CD14-positive monocyte (primary cell): ENCODE measurements around the gene NFRKB. TPM values are rescaled to one million over a fixed set of nuclear protein-coding genes. Genes with fewer than 3 reads are reported as not detected.

Source experiments
- DNase-seq, 3 donors: peaks; one replicate each; pipeline ENCODE4 v3.0.0-alpha.2; 2011 to 2022
- H2AFZ ChIP-seq: 2 replicates; pipeline ENCODE4 v1.6.0; 2012; ENCODE audit warnings: mild to moderate bottlenecking, low read depth, low read length, inconsistent platforms; ENCODE audit not compliant: insufficient read depth, poor library complexity, severe bottlenecking
- H3K27ac ChIP-seq, 2 donors: 1 replicate in 1 of 2; 2 replicates in 1 of 2; pipeline ENCODE4 v1.5.1; 2012 to 2013; ENCODE audit warnings: low read length in 2 of 2, control low read depth in 1 of 2, inconsistent platforms in 1 of 2, low read depth in 1 of 2, mild to moderate bottlenecking in 1 of 2
- H3K27me3 ChIP-seq, 2 donors: one replicate each; pipeline versions ENCODE4 v1.6.0 to v1.6.1; 2011 to 2013; ENCODE audit warnings: low read length in 2 of 2; ENCODE audit not compliant: control insufficient read depth in 2 of 2, insufficient read depth in 2 of 2
- H3K36me3 ChIP-seq, 2 donors: replicated peaks in 1 of 2; 1 replicate in 1 of 2; 2 replicates in 1 of 2; pipeline versions ENCODE4 v1.5.1 to v1.6.1; 2012 to 2013; ENCODE audit warnings: low read length in 2 of 2, control low read depth in 1 of 2, inconsistent platforms in 1 of 2, mild to moderate bottlenecking in 1 of 2; ENCODE audit not compliant: insufficient read depth in 2 of 2, control insufficient read depth in 1 of 2
- H3K4me1 ChIP-seq, 2 donors: 1 replicate in 1 of 2; 2 replicates in 1 of 2; pipeline versions ENCODE4 v1.5.1 to v1.6.1; 2012 to 2013; ENCODE audit warnings: low read length in 2 of 2, control low read depth in 1 of 2, inconsistent platforms in 1 of 2, mild to moderate bottlenecking in 1 of 2, moderate library complexity in 1 of 2; ENCODE audit not compliant: insufficient read depth in 2 of 2, control insufficient read depth in 1 of 2
- H3K4me2 ChIP-seq: replicated peaks from 2 replicates; pipeline ENCODE3; 2012; ENCODE audit warnings: low read length, moderate library complexity, mild to moderate bottlenecking; ENCODE audit not compliant: poor library complexity, severe bottlenecking; ENCODE audit errors: extremely low read depth
- H3K4me3 ChIP-seq, 3 experiments: fragments of 200-600 bp in 1 of 3; sonication (generic) in 1 of 3; replicated peaks in 1 of 3; 1 replicate in 2 of 3; 2 replicates in 1 of 3; pipeline ENCODE4 v1.5.1; 2011 to 2013; ENCODE audit warnings: low read length in 3 of 3, mild to moderate bottlenecking in 3 of 3, control low read depth in 2 of 3, low read depth in 2 of 3, inconsistent platforms in 1 of 3, moderate library complexity in 1 of 3
- H3K79me2 ChIP-seq: 2 replicates; pipeline ENCODE4 v1.6.0; 2012; ENCODE audit warnings: mild to moderate bottlenecking, control low read depth, inconsistent platforms, low read length, moderate library complexity; ENCODE audit not compliant: insufficient read depth
- H3K9ac ChIP-seq: 2 replicates; pipeline ENCODE4 v1.6.0; 2017; ENCODE audit warnings: low read length, mild to moderate bottlenecking; ENCODE audit not compliant: insufficient read depth, poor library complexity, severe bottlenecking
- H3K9me3 ChIP-seq, 2 donors: replicated peaks in 1 of 2; 1 replicate in 1 of 2; 2 replicates in 1 of 2; pipeline versions ENCODE4 v1.5.1 to v1.6.1; 2012 to 2013; ENCODE audit warnings: low read length in 2 of 2, control low read depth in 1 of 2; ENCODE audit not compliant: control insufficient read depth in 1 of 2, insufficient read depth in 1 of 2
- H4K20me1 ChIP-seq: 2 replicates; pipeline ENCODE4 v1.6.0; 2012; ENCODE audit warnings: mild to moderate bottlenecking, low read length, control low read depth, moderate library complexity; ENCODE audit not compliant: insufficient read depth
- H3K27ac Mint-ChIP-seq, 7 donors: one replicate each; pipeline ENCODE4 v1.8.0; 2020; ENCODE audit warnings: mild to moderate bottlenecking in 7 of 7, mixed read lengths in 7 of 7, moderate library complexity in 6 of 7, inconsistent platforms in 2 of 7
- H3K27me3 Mint-ChIP-seq, 3 donors: one replicate each; pipeline ENCODE4 v1.8.0; 2021 to 2022; ENCODE audit warnings: low read depth in 3 of 3, mild to moderate bottlenecking in 3 of 3, mixed read lengths in 3 of 3, moderate library complexity in 3 of 3, inconsistent platforms in 1 of 3
- H3K36me3 Mint-ChIP-seq, 2 donors: one replicate each; pipeline ENCODE4 v1.8.0; 2020; ENCODE audit warnings: mixed read lengths in 2 of 2, inconsistent platforms in 1 of 2, mild to moderate bottlenecking in 1 of 2
- H3K4me1 Mint-ChIP-seq: one replicate; pipeline ENCODE4 v1.8.0; 2020; ENCODE audit warnings: mild to moderate bottlenecking, mixed read lengths
- H3K4me3 Mint-ChIP-seq, 2 donors: one replicate each; pipeline ENCODE4 v1.8.0; 2020; ENCODE audit warnings: mild to moderate bottlenecking in 2 of 2, mixed read lengths in 2 of 2, moderate library complexity in 1 of 2
- H3K9me3 Mint-ChIP-seq, 7 donors: one replicate each; pipeline ENCODE4 v1.8.0; 2020 to 2022; ENCODE audit warnings: mixed read lengths in 7 of 7, mild to moderate bottlenecking in 6 of 7, moderate library complexity in 6 of 7, inconsistent platforms in 2 of 7
- CTCF ChIP-seq: fragments of 200-600 bp; IDR thresholded peaks from one replicate; pipeline ENCODE4 v1.8.0; 2022; ENCODE audit warnings: antibody characterized with exemption, mild to moderate bottlenecking
- whole genome bisulfite sequencing: methylation state at CpG from one replicate; pipeline ENCODE4 v1.1.5; 2013; ENCODE audit warnings: missing lambda C conversion rate; ENCODE audit not compliant: insufficient coverage; 5-methylcytosine and 5-hydroxymethylcytosine counted together
- intact Hi-C, 2 donors: fragments of 100-400 bp; cut with micrococcal nuclease; formaldehyde crosslinking; loops; one replicate each; pipeline versions ENCODE4 v1.15.0 to v1.15.1; 2023
- polyA plus RNA-seq, 3 donors: library from polyadenylated mRNA; depleted of rRNA in 1 of 3; unstranded in 2 of 3; stranded (reverse) in 1 of 3; fragments of 300-500 nt in 2 of 3; fragments of >200 nt in 1 of 3; fragmentation: Illumina TruSeq in 2 of 3; gene quantifications; 1 replicate in 2 of 3; 2 replicates in 1 of 3; pipeline ENCODE4 v1.2.3, GENCODE V29; 2012 to 2021

The NFRKB gene
- polyA plus RNA-seq, 3 donors, result 5.8 to 25.6 (median 9.1) TPM

GRCh38 chr11:129864811-129865210 lies 30.6 kb downstream of the NFRKB start:
- H3K4me1 ChIP-seq, result no peaks in the 10 kb centered on the region
- no peaks in the 10 kb centered on the region for H3K79me2 ChIP-seq
- no peak for TF ChIP-seq CTCF
- H4K20me1 ChIP-seq, result no peaks in the 10 kb centered on the region
- H3K4me2 ChIP-seq, result no peak overlapping the region
- H3K4me3 ChIP-seq, result no peak overlapping the region
- H2AFZ ChIP-seq, result no peak overlapping the region
- H3K27me3 ChIP-seq, result no peaks in the 10 kb centered on the region
- intact Hi-C loops, result loop anchor here in 1 of 2 donors (5.0 kb wide), 1 partner anchor 527 kb away; no protein-coding TSS in a partner anchor
- no peak overlapping the region for H3K9ac ChIP-seq
- peaks cover 81 to 99% of the 10 kb centered on the region in 2 donors for H3K36me3 Mint-ChIP-seq
- no peaks in the 10 kb centered on the region for H3K9me3 ChIP-seq
- WGBS, result 98% methylated on average over 5 of the region's 5 CpGs
- no peak overlapping the region for H3K27ac ChIP-seq
- H3K27me3 Mint-ChIP-seq, result no peaks in the 10 kb centered on the region
- H3K9me3 Mint-ChIP-seq, result peaks cover 0 to 7% (median 0%) of the 10 kb centered on the region in 7 donors
- H3K4me1 Mint-ChIP-seq, result peaks cover 3% of the 10 kb centered on the region
- H3K36me3 ChIP-seq, result peaks cover 58 to 99% of the 10 kb centered on the region in 2 donors
- no peak for DNase-seq
- peak overlapping the region in 1 of 7 donors; percentile 44 for H3K27ac Mint-ChIP-seq
- no peak overlapping the region for H3K4me3 Mint-ChIP-seq

GRCh38 chr11:129861702-129862522 lies 33.5 kb downstream of the NFRKB start:
- Mint-ChIP-seq H3K4me1 (peaks cover 2% of the 10 kb centered on the region), H3K9me3 (peaks cover 0 to 7% (median 0%) of the 10 kb centered on the region in 7 donors), H3K27me3 (no peaks in the 10 kb centered on the region), H3K27ac (peak overlapping the region in 4 of 7 donors; percentile 1 to 80 (median 42)), H3K36me3 (peaks cover 61 to 76% of the 10 kb centered on the region in 2 donors), H3K4me3 (no peak overlapping the region)
- H3K4me1 ChIP-seq, result no peaks in the 10 kb centered on the region
- H3K9me3 ChIP-seq, result no peaks in the 10 kb centered on the region
- H3K36me3 ChIP-seq, result peaks cover 46 to 81% of the 10 kb centered on the region in 2 donors
- H3K4me2 ChIP-seq, result no peak overlapping the region
- TF ChIP-seq CTCF, result no peak
- no peak overlapping the region for H3K4me3 ChIP-seq
- no peaks in the 10 kb centered on the region for H3K27me3 ChIP-seq
- intact Hi-C loops, result no loop called here
- no peak overlapping the region for H3K27ac ChIP-seq
- H3K79me2 ChIP-seq, result no peaks in the 10 kb centered on the region
- no peak overlapping the region for H2AFZ ChIP-seq
- H3K9ac ChIP-seq, result no peak overlapping the region
- no peaks in the 10 kb centered on the region for H4K20me1 ChIP-seq
- DNase-seq, result no peak
- 100% methylated on average over 4 of the region's 16 CpGs for WGBS
